B cell (primary cell): Measurements from ENCODE around the gene RGS7BP. TPM values are rescaled to one million over a fixed set of nuclear protein-coding genes. Genes with fewer than 3 reads are reported as not detected.

ENCODE experiments used
- ATAC-seq: fragments of 200-7000 bp; cut with Tn5 transposase; one replicate; pipeline ENCODE4 v1.10.0; 2021; ENCODE audit warnings: low read depth, mild to moderate bottlenecking, moderate number of reproducible peaks, moderate library complexity
- CTCF ChIA-PET: fragments of 350-600 bp; sonication (Branson Sonifier 250); formaldehyde crosslinking; loops from one replicate; lab custom pipeline; 2021; ENCODE audit warnings: antibody characterized with exemption, inconsistent platforms; lab: Charles Lee
- POLR2A ChIA-PET: fragments of 350-600 bp; sonication (Branson Sonifier 250); formaldehyde crosslinking; loops from one replicate; lab custom pipeline; 2021; ENCODE audit warnings: antibody characterized with exemption; lab: Charles Lee
- DNase-seq: peaks from one replicate; pipeline ENCODE4 v3.0.0; 2013
- H2AFZ ChIP-seq: 2 replicates; pipeline ENCODE4 v1.6.1; 2012; ENCODE audit warnings: mild to moderate bottlenecking, low read depth, low read length; ENCODE audit not compliant: insufficient read depth, poor library complexity, severe bottlenecking
- H3K27ac ChIP-seq, 2 donors: 1 replicate in 1 of 2; 2 replicates in 1 of 2; pipeline ENCODE4 v1.5.1; 2012 to 2013; ENCODE audit warnings: low read length in 2 of 2, mild to moderate bottlenecking in 2 of 2, moderate library complexity in 1 of 2
- H3K27me3 ChIP-seq, 4 experiments: fragments of 200-600 bp in 1 of 4; sonication (generic) in 1 of 4; replicated peaks in 1 of 4; 1 replicate in 2 of 4; 2 replicates in 2 of 4; pipeline versions ENCODE4 v1.6.1 to v1.7.0; 2013 to 2016; ENCODE audit warnings: low read length in 3 of 4, mild to moderate bottlenecking in 2 of 4, mixed read lengths in 1 of 4, moderate library complexity in 1 of 4; ENCODE audit not compliant: insufficient read depth in 4 of 4, control insufficient read depth in 3 of 4; ENCODE audit errors: control extremely low read depth in 1 of 4
- H3K36me3 ChIP-seq, 2 experiments: replicated peaks in 1 of 2; 1 replicate in 1 of 2; 2 replicates in 1 of 2; pipeline versions ENCODE4 v1.6.1 to v1.7.1; 2013; ENCODE audit warnings: low read length in 1 of 2; ENCODE audit not compliant: insufficient read depth in 2 of 2, control insufficient read depth in 1 of 2; ENCODE audit errors: control extremely low read depth in 1 of 2, extremely low read depth in 1 of 2
- H3K4me1 ChIP-seq, 2 donors: fragments of 200-600 bp in 1 of 2; sonication (generic) in 1 of 2; 1 replicate in 1 of 2; 2 replicates in 1 of 2; pipeline versions ENCODE4 v1.5.1 to v1.6.1; 2013 to 2017; ENCODE audit warnings: low read length in 2 of 2; ENCODE audit not compliant: control insufficient read depth in 2 of 2, insufficient read depth in 2 of 2
- H3K4me2 ChIP-seq: replicated peaks from 2 replicates; pipeline ENCODE3; 2012; ENCODE audit warnings: mild to moderate bottlenecking, low read depth, low read length; ENCODE audit not compliant: poor library complexity, severe bottlenecking
- H3K4me3 ChIP-seq, 5 experiments: fragments of 200-600 bp in 1 of 5; sonication (generic) in 1 of 5; 1 replicate in 3 of 5; 2 replicates in 2 of 5; pipeline versions ENCODE4 v1.5.1 to v1.7.0; 2011 to 2016; ENCODE audit warnings: low read length in 4 of 5, mild to moderate bottlenecking in 4 of 5, low read depth in 2 of 5, control low read depth in 1 of 5, moderate library complexity in 1 of 5; ENCODE audit not compliant: insufficient read depth in 1 of 5; ENCODE audit errors: control extremely low read depth in 1 of 5, extremely low read depth in 1 of 5
- H3K79me2 ChIP-seq: fragments of 200-600 bp; sonication (generic); one replicate; pipeline ENCODE4 v1.6.0; 2016; ENCODE audit warnings: low read length; ENCODE audit not compliant: control insufficient read depth, insufficient read depth
- H3K9ac ChIP-seq: fragments of 200-600 bp; sonication (generic); 2 replicates; pipeline ENCODE4 v1.6.1; 2017; ENCODE audit warnings: mild to moderate bottlenecking, low read length, moderate library complexity
- H3K9me3 ChIP-seq, 3 donors: one replicate each; pipeline versions ENCODE4 v1.6.1 to v1.7.1; 2013; ENCODE audit warnings: low read length in 2 of 3; ENCODE audit not compliant: control insufficient read depth in 2 of 3, insufficient read depth in 1 of 3; ENCODE audit errors: control extremely low read depth in 1 of 3
- H4K20me1 ChIP-seq: 2 replicates; pipeline ENCODE4 v1.6.0; 2012; ENCODE audit warnings: mild to moderate bottlenecking, low read length; ENCODE audit not compliant: insufficient read depth, control insufficient read depth, poor library complexity, severe bottlenecking
- H3K27ac Mint-ChIP-seq: one replicate; pipeline ENCODE4 v1.8.0; 2021; ENCODE audit warnings: mixed read lengths
- H3K27me3 Mint-ChIP-seq: one replicate; pipeline ENCODE4 v1.8.0; 2021; ENCODE audit warnings: mixed read lengths
- H3K4me1 Mint-ChIP-seq: one replicate; pipeline ENCODE4 v1.8.0; 2021; ENCODE audit warnings: mixed read lengths
- H3K4me3 Mint-ChIP-seq: one replicate; pipeline ENCODE4 v1.8.0; 2021; ENCODE audit warnings: mixed read lengths
- H3K9me3 Mint-ChIP-seq: one replicate; pipeline ENCODE4 v1.8.0; 2022; ENCODE audit warnings: mixed read lengths; ENCODE audit not compliant: insufficient read depth
- EZH2 ChIP-seq: IDR thresholded peaks from 2 replicates; pipeline ENCODE4 v1.6.1; 2012; ENCODE audit warnings: borderline replicate concordance, low read depth, mild to moderate bottlenecking, moderate library complexity, low read length; ENCODE audit not compliant: insufficient read depth, poor library complexity, severe bottlenecking
- WGBS: methylation state at CpG from one replicate; pipeline ENCODE4 v1.1.5; 2013; ENCODE audit warnings: missing lambda C conversion rate; ENCODE audit not compliant: insufficient coverage; 5-methylcytosine and 5-hydroxymethylcytosine counted together
- intact Hi-C: fragments of 100-400 bp; cut with micrococcal nuclease; formaldehyde crosslinking; loops from one replicate; pipeline ENCODE4 v1.10.0; 2022
- polyA plus RNA-seq: library from polyadenylated mRNA; depleted of rRNA; stranded (reverse); fragments of >200 nt; gene quantifications from 2 replicates; pipeline ENCODE4 v1.2.3, GENCODE V29; 2012
- total RNA-seq, 2 donors: library from RNA; stranded (reverse); fragments of 120-200 nt in 1 of 2; gene quantifications; 1 replicate in 1 of 2; 2 replicates in 1 of 2; pipeline versions ENCODE4 v1.2.3 to v1.2.4, GENCODE V29; 2013 to 2022
- TF ChIP-seq, protein P1 (sequence below): fragments of 200-600 bp; IDR thresholded peaks from one replicate; pipeline ENCODE4 v1.8.0; 2022; ENCODE audit warnings: antibody characterized with exemption, mild to moderate bottlenecking

The RGS7BP gene
- total and polyA plus RNA-seq, 2 donors (not counting 1 experiment from before 2014, with no cell fraction given) = not detected

DNA sequence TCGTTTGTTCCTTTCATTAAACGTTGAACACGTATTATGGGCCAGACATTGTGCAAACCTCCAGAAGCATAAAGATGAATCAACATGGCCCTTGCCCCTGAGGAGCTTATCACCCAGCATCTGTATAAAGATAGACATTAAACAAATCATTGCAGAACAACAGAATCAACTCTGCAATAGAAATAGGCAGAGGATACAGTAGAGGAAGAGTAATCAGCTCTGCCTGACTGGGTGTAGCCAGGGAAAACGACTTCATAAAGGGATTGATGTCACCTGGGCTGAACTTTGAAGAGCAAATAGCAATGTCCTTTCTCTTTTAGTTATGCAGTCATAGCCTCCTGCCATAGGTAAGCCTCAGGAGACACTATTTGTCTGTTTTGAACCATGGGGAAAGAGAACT lies 13.4 kb downstream of the RGS7BP start:
- no peak overlapping the region for H3K4me3 ChIP-seq
- H2AFZ ChIP-seq = no peak overlapping the region
- ATAC-seq (no peak), DNase-seq (no peak)
- Mint-ChIP-seq H3K27ac (no peak overlapping the region), H3K9me3 (no peaks in the 10 kb centered on the region), H3K27me3 (peaks cover 7% of the 10 kb centered on the region), H3K4me3 (no peak overlapping the region), H3K4me1 (peaks cover 4% of the 10 kb centered on the region)
- 50% methylated on average over 1 of the region's 4 CpGs for WGBS
- no peaks in the 10 kb centered on the region for H4K20me1 ChIP-seq
- H3K9me3 ChIP-seq = no peaks in the 10 kb centered on the region
- no peaks in the 10 kb centered on the region for H3K79me2 ChIP-seq
- H3K4me1 ChIP-seq = no peaks in the 10 kb centered on the region
- intact Hi-C loops = no loop called here
- peaks cover 0 to 3% (median 0%) of the 10 kb centered on the region in 4 experiments for H3K27me3 ChIP-seq
- H3K9ac ChIP-seq = no peak overlapping the region
- ChIA-PET POLR2A (no interaction called here), CTCF (no interaction called here)
- H3K4me2 ChIP-seq = no peak overlapping the region
- H3K27ac ChIP-seq = no peak overlapping the region
- no peaks in the 10 kb centered on the region for H3K36me3 ChIP-seq
- TF ChIP-seq EZH2 = no peak
- TF ChIP-seq, protein P1, sequence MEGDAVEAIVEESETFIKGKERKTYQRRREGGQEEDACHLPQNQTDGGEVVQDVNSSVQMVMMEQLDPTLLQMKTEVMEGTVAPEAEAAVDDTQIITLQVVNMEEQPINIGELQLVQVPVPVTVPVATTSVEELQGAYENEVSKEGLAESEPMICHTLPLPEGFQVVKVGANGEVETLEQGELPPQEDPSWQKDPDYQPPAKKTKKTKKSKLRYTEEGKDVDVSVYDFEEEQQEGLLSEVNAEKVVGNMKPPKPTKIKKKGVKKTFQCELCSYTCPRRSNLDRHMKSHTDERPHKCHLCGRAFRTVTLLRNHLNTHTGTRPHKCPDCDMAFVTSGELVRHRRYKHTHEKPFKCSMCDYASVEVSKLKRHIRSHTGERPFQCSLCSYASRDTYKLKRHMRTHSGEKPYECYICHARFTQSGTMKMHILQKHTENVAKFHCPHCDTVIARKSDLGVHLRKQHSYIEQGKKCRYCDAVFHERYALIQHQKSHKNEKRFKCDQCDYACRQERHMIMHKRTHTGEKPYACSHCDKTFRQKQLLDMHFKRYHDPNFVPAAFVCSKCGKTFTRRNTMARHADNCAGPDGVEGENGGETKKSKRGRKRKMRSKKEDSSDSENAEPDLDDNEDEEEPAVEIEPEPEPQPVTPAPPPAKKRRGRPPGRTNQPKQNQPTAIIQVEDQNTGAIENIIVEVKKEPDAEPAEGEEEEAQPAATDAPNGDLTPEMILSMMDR = no peak

DNA sequence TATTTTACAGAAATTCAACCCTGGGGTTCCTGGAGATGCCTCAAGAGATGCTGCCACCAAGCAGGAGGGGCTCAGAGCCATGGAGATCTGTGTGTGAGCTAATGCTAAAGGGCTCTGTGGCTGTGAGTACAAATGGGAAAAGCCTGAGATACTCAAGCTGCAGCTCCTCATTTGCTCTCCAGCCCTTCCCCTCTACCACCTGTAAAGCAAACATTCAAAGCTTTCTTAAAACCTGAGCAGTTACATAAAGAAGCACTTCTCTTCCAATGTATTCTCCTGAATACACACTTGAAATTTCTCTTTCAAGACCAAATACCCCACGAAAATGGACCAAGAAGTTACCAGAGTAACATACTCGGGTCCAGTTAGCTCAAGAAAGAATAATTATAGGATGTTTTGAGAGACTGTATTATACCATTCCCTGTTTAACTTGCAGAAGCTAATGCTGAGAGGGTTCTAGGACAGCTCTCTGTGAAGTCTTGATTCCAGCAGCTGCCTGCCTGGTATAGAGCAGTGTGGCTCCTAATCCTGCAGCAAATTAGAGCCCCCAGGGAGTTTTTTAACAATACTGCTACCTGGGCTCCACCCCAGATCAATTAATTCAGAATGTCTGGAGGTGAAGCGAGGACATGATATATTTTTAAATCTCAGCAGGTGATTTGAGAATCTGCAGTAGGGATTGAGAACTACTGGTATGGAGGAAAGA lies 21.1 kb downstream of the RGS7BP start:
- TF ChIP-seq, protein P1 = no peak
- no peak for TF ChIP-seq EZH2
- Mint-ChIP-seq H3K27me3 (peaks cover 4% of the 10 kb centered on the region), H3K27ac (no peak overlapping the region), H3K4me3 (no peak overlapping the region), H3K9me3 (no peaks in the 10 kb centered on the region), H3K4me1 (no peaks in the 10 kb centered on the region)
- H4K20me1 ChIP-seq = no peaks in the 10 kb centered on the region
- no peak overlapping the region for H3K9ac ChIP-seq
- WGBS = no CpG with 5 or more reads among the region's 3 CpGs
- H3K27ac ChIP-seq = no peak overlapping the region
- CTCF ChIA-PET = no interaction called here
- no peaks in the 10 kb centered on the region for H3K9me3 ChIP-seq
- no peak overlapping the region for H3K4me2 ChIP-seq
- intact Hi-C loops = no loop called here
- DNase-seq (no peak), ATAC-seq (no peak)
- peaks cover 0 to 3% (median 0%) of the 10 kb centered on the region in 4 experiments for H3K27me3 ChIP-seq
- no peaks in the 10 kb centered on the region for H3K36me3 ChIP-seq
- no peaks in the 10 kb centered on the region for H3K79me2 ChIP-seq
- H3K4me3 ChIP-seq = no peak overlapping the region
- H2AFZ ChIP-seq = no peak overlapping the region
- POLR2A ChIA-PET = no interaction called here
- H3K4me1 ChIP-seq = no peaks in the 10 kb centered on the region
